NB4 (cell line): ENCODE results near the gene PYROXD2.

Experiments used
- DNase-seq: peaks from one replicate; pipeline ENCODE4 v3.0.0; 2010; ENCODE audit warnings: low read depth
- H3K4me3 ChIP-seq: one replicate; pipeline ENCODE4 v1.5.1; 2011; ENCODE audit warnings: mild to moderate bottlenecking, low read depth, low read length, moderate library complexity
- CTCF ChIP-seq: IDR thresholded peaks from one replicate; pipeline ENCODE4 v1.5.1; 2012; ENCODE audit warnings: low read depth, low read length
- MYC ChIP-seq: IDR thresholded peaks from 2 replicates; pipeline ENCODE4 v1.6.1; 2011; ENCODE audit warnings: low read depth, low read length
- POLR2A ChIP-seq: IDR thresholded peaks from 2 replicates; pipeline ENCODE4 v1.6.1; 2011; ENCODE audit warnings: mild to moderate bottlenecking; ENCODE audit not compliant: insufficient read length; ENCODE audit errors: extremely low read depth
- TF ChIP-seq, protein P1 (sequence below): IDR thresholded peaks from 2 replicates; pipeline ENCODE4 v1.6.1; 2011; ENCODE audit warnings: low read depth, low read length

The PYROXD2 gene

DNA sequence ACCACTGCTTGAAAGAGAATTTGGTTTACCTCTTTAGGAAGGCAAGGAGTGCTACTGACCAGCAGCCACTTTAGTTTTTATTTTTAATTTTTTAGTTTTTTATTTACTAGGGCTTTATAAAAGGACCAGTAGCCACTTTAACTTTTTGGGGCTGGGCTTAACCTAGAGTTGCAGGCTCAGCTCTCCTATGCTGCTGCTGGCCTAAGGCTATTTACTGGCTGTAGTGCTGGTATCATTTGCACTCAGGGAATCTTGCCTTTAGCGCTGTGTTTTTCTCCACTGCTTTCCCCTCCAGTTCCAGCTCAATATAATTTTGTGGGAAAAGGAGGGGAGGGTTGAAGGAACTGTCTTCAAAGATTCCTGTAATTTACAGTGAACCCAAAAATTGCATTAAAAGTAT lies 18.4 kb upstream of the PYROXD2 start:
- DNase-seq, result no peak
- H3K4me3 ChIP-seq, result no peak overlapping the region
- no peak for TF ChIP-seq CTCF
- TF ChIP-seq POLR2A, result no peak
- TF ChIP-seq, protein P1, sequence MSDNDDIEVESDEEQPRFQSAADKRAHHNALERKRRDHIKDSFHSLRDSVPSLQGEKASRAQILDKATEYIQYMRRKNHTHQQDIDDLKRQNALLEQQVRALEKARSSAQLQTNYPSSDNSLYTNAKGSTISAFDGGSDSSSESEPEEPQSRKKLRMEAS, result no peak
- no peak for TF ChIP-seq MYC

DNA sequence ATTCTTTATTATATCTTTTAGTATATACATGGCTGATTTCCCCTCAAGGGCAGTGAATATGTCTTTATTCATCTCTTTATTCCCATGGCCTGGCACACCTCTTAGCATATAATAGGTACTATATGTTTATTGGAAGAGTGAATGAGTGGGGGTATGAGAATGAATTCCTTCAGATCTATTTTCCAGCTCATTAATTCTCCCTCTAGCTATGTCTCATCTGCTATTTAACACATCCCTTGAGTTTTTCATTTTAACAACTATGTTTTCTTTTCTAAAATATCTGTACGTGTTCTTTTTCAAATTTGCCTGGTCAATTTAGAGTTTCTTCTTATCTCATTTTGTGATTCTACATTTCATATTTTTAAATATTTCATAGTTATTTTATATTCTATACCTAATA lies 17.3 kb upstream of the PYROXD2 start:
- TF ChIP-seq POLR2A (no peak), CTCF (no peak), MYC (no peak)
- TF ChIP-seq, protein P1, result no peak
- DNase-seq, result no peak
- H3K4me3 ChIP-seq, result no peak overlapping the region

- DNase-seq, result no peak
- TF ChIP-seq POLR2A (no peak), CTCF (no peak), MYC (no peak)
- TF ChIP-seq, protein P1, result no peak
- no peak overlapping the region for H3K4me3 ChIP-seq
Observed at GRCh38 chr10:98431016-98431415, 16.0 kb upstream of the PYROXD2 start.

GRCh38 chr10:98430427-98430826 lies 15.4 kb upstream of the PYROXD2 start:
- H3K4me3 ChIP-seq, result no peak overlapping the region
- no peak for DNase-seq
- TF ChIP-seq CTCF (no peak), POLR2A (no peak), MYC (no peak)
- TF ChIP-seq, protein P1, result no peak

DNA sequence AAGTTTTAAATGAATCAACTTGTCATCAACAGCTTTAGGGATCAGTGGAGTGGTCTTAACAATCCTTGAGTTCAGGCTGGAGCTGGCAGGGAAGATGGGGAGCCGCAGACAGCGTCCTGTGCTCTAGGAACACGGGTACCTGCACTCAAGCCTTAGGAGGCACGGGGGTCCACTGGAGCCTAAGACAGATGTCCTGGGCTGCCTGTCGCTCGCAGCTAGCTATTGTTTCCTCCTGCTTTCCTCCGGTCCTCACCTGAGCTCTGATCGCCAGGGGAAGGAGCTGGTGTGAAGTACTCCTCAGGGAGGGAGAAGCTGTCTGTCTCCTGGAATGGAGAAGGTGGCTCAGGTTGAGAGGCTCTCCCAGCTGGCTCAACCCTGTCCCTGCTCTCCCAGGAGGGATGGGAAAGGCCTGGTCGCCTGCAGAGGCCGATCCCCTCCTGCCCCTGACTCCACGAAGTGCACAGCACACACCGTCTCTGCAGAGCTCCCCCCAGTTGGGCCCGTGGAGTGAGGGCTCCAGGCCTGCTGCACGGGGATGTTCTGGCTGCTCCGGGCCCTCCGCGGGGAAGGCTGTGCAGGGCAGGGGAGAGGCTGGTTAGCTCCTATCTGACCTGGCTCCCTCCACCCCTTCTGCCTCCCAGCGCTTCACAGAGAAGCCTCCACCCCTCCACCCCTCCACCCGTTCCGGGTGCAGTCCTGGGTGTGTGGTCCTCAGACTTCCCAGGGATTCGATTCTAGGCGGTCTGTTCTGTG lies 14.5 kb upstream of the PYROXD2 start:
- no peak for DNase-seq
- TF ChIP-seq CTCF, result no peak
- TF ChIP-seq MYC, result no peak
- no peak overlapping the region for H3K4me3 ChIP-seq
